Upper lobe of left lung (tissue), 6 donors: Measurements from ENCODE around the gene KAT2B. TPM values are rescaled to one million over a fixed set of nuclear protein-coding genes. Genes with fewer than 3 reads are reported as not detected.
A peak's percentile ranks its signal among the peaks of the same experiment; 100 is the strongest.

Experiments used
- ATAC-seq, 2 donors: fragments of 200-7000 bp; cut with Tn5 transposase; one replicate each; pipeline ENCODE4 v1.9.1; 2022; ENCODE audit warnings: mild to moderate bottlenecking in 2 of 2, moderate library complexity in 2 of 2; ENCODE audit not compliant: low FRiP score in 2 of 2
- DNase-seq, 2 donors: peaks; one replicate each; pipeline ENCODE4 v3.0.0-alpha.2; 2019 to 2020
- H3K27ac ChIP-seq, 4 donors: fragments of 200-600 bp; sonication (generic); one replicate each; pipeline ENCODE4 v1.5.1; 2016 to 2019
- H3K27me3 ChIP-seq, 4 donors: fragments of 200-600 bp; sonication (generic); one replicate each; pipeline ENCODE4 v1.5.1; 2017 to 2019
- H3K36me3 ChIP-seq, 4 donors: fragments of 200-600 bp; sonication (generic); one replicate each; pipeline ENCODE4 v1.5.1; 2016 to 2019
- H3K4me1 ChIP-seq, 4 donors: fragments of 200-600 bp; sonication (generic); one replicate each; pipeline ENCODE4 v1.5.1; 2018 to 2019
- H3K4me3 ChIP-seq, 4 donors: fragments of 200-600 bp; sonication (generic); one replicate each; pipeline ENCODE4 v1.5.1; 2017 to 2019; ENCODE audit warnings: mild to moderate bottlenecking in 2 of 4, moderate library complexity in 1 of 4
- H3K9me3 ChIP-seq, 4 donors: fragments of 200-600 bp; sonication (generic); one replicate each; pipeline ENCODE4 v1.5.1; 2018 to 2019
- EP300 ChIP-seq, 4 donors: sonication (generic); formaldehyde crosslinking; IDR thresholded peaks; one replicate each; pipeline ENCODE4 v1.5.1; 2017; ENCODE audit warnings: antibody characterized with exemption in 4 of 4, control low read depth in 2 of 4
- POLR2A ChIP-seq, 4 donors: fragments of 450-650 bp; IDR thresholded peaks; one replicate each; pipeline ENCODE4 v1.5.1; 2016 to 2017; ENCODE audit warnings: antibody characterized with exemption in 4 of 4, mild to moderate bottlenecking in 2 of 4
- POLR2AphosphoS5 ChIP-seq, 2 donors: sonication (generic); formaldehyde crosslinking; IDR thresholded peaks; one replicate each; pipeline ENCODE4 v1.5.1; 2017; ENCODE audit warnings: antibody characterized with exemption in 2 of 2
- WGBS, 2 donors: methylation state at CpG; one replicate each; pipeline ENCODE4 v1.1.5; 2017 to 2018; 5-methylcytosine and 5-hydroxymethylcytosine counted together
- total RNA-seq, 6 donors: library from RNA; depleted of rRNA in 4 of 6; stranded (reverse); fragments of >200 nt in 4 of 6; gene quantifications; one replicate each; pipeline versions ENCODE4 v1.1.0 to v1.2.1, GENCODE V29; 2016 to 2021
- TF ChIP-seq, protein P1 (sequence below), 6 experiments: fragments of 450-650 bp in 4 of 6; fragments of 200-600 bp in 2 of 6; sonication (generic) in 2 of 6; IDR thresholded peaks; one replicate each; pipeline ENCODE4 v1.5.1; 2016 to 2019; ENCODE audit warnings: antibody characterized with exemption in 6 of 6
- donor health status: DM: no; HTN: no; CAD: no; lungs with moderate emphysema.
- donor health status: DM: no; HTN: yes; CAD: no; lungs with severe emphysema.

KAT2B gene
- total RNA-seq, 6 donors from 2014 or later = 19.3 to 58.9 (median 31.9) TPM

DNA sequence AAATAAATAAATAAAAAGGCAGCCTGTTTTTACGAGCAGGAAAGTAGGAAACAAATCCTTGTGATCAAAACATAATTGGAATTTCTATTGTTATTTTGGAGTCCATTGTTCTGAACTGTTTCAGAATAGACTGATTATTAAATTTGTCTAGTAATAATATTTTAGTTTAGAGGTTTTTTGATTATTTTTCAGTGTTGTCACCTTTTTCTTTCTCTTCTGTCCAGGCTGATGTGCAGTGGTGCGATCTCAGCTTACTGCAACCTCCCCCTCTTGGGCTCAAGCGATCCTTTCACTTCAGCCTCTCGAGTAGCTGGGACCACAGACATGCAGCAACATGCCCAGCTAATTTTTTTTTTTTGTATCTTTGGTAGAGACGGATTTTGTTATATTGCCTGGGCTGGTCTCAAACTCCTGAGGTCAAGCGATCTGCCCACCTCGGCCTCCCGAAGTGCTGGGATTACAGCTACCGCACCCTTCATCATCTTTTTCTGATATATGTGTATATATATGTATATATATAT lies 38.0 kb downstream of the KAT2B start:
- WGBS, 2 donors = 92 to 93% methylated on average over 9 of the region's 9 CpGs
- no peak overlapping the region for H3K27ac ChIP-seq

DNA sequence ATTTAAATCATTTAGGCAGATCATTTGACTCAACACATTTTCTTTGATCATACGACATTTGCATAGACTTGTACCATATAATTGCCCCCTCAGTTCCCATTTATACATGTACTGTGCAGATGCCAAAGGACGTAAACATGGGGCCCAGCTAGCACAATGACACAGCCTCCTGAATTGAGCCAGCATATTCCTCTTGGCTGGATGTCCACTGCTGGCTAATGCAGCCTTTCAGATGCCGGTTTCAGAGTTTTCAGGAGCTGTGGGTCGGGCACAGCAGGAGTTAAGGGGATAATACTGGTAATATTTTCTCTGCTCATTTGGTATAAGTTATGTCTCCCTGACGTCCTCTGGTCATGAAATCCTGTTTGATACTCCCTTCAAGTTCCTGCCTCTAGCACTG lies 39.4 kb downstream of the KAT2B start:
- TF ChIP-seq, protein P1, sequence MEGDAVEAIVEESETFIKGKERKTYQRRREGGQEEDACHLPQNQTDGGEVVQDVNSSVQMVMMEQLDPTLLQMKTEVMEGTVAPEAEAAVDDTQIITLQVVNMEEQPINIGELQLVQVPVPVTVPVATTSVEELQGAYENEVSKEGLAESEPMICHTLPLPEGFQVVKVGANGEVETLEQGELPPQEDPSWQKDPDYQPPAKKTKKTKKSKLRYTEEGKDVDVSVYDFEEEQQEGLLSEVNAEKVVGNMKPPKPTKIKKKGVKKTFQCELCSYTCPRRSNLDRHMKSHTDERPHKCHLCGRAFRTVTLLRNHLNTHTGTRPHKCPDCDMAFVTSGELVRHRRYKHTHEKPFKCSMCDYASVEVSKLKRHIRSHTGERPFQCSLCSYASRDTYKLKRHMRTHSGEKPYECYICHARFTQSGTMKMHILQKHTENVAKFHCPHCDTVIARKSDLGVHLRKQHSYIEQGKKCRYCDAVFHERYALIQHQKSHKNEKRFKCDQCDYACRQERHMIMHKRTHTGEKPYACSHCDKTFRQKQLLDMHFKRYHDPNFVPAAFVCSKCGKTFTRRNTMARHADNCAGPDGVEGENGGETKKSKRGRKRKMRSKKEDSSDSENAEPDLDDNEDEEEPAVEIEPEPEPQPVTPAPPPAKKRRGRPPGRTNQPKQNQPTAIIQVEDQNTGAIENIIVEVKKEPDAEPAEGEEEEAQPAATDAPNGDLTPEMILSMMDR (IDR thresholded peaks at IDR 0.05) = no peak
- TF ChIP-seq EP300 (IDR thresholded peaks at IDR 0.05) = no peak
- no peak for TF ChIP-seq POLR2A (IDR thresholded peaks at IDR 0.05)
- no peak for TF ChIP-seq POLR2AphosphoS5 (IDR thresholded peaks at IDR 0.05)
- no peak for DNase-seq
- Histone ChIP-seq H3K4me3 (no peak overlapping the region), H3K9me3 (no peaks in the 10 kb centered on the region), H3K27me3 (no peaks in the 10 kb centered on the region), H3K36me3 (peaks cover 0 to 9% (median 0%) of the 10 kb centered on the region in 4 donors), H3K27ac (no peak overlapping the region), H3K4me1 (peaks cover 0 to 14% (median 4%) of the 10 kb centered on the region in 4 donors)
- WGBS, 2 donors = 97% methylated on average over 5 of the region's 5 CpGs
- ATAC-seq = no peak

More for the DNA sequence above, 38.0 kb downstream of the KAT2B start:
- TF ChIP-seq, protein P1 (IDR thresholded peaks at IDR 0.05) = no peak
- TF ChIP-seq POLR2A (IDR thresholded peaks at IDR 0.05) = no peak
- no peak for TF ChIP-seq EP300 (IDR thresholded peaks at IDR 0.05)
- no peak for TF ChIP-seq POLR2AphosphoS5 (IDR thresholded peaks at IDR 0.05)
- no peaks in the 10 kb centered on the region for H3K9me3 ChIP-seq
- no peaks in the 10 kb centered on the region for H3K27me3 ChIP-seq
- H3K36me3 ChIP-seq = peaks cover 0 to 9% (median 0%) of the 10 kb centered on the region in 4 donors
- DNase-seq (no peak), ATAC-seq (no peak)
- peaks cover 0 to 15% (median 5%) of the 10 kb centered on the region in 4 donors for H3K4me1 ChIP-seq
- no peak overlapping the region for H3K4me3 ChIP-seq

DNA sequence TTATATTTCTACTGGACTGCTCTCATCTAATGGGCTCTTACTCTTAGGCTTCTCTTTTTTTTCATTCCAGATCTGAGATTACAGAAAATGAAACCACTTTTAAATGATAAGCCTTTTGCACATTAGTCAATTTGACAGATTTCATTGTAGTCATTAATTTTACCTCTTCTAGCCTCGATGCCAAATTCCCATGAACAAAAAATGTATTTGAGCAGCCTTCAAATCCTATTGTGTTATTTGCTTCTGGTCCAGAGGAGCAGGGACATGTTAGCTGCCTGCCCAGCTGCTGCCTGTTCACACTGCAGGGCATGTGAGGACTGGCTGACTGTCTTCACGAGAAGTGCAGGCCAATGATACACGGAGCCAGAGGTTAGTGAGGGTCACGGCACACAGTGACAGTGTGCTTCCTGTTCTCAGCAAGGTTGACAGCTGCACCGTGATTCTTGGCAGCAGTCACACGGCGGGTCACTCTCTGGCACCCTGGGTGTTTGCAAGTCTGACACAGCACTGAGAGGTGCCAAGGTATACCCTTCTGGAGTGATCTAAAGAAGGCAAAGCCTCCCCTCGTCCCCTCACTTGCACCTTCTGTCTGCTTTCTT lies 40.8 kb downstream of the KAT2B start:
- no peaks in the 10 kb centered on the region for H3K9me3 ChIP-seq
- no peaks in the 10 kb centered on the region for H3K27me3 ChIP-seq
- peaks cover 0 to 14% (median 4%) of the 10 kb centered on the region in 4 donors for H3K4me1 ChIP-seq
- H3K36me3 ChIP-seq = peaks cover 0 to 11% (median 0%) of the 10 kb centered on the region in 4 donors
- peak; percentile 56 to 79 for ATAC-seq
- no peak overlapping the region for H3K4me3 ChIP-seq
- 21 to 23% methylated on average over 8 of the region's 8 CpGs for WGBS, 2 donors
- peak overlapping the region in 1 of 4 donors; percentile 26 for H3K27ac ChIP-seq
- DNase-seq = peak in 1 of 2 donors; percentile 60
- peak; percentile 38 to 70 for TF ChIP-seq POLR2AphosphoS5 (IDR thresholded peaks at IDR 0.05)
- no peak for TF ChIP-seq POLR2A (IDR thresholded peaks at IDR 0.05)
- TF ChIP-seq, protein P1 (IDR thresholded peaks at IDR 0.05) = no peak
- TF ChIP-seq EP300 (IDR thresholded peaks at IDR 0.05) = peak in 1 of 4 donors; percentile 21

DNA sequence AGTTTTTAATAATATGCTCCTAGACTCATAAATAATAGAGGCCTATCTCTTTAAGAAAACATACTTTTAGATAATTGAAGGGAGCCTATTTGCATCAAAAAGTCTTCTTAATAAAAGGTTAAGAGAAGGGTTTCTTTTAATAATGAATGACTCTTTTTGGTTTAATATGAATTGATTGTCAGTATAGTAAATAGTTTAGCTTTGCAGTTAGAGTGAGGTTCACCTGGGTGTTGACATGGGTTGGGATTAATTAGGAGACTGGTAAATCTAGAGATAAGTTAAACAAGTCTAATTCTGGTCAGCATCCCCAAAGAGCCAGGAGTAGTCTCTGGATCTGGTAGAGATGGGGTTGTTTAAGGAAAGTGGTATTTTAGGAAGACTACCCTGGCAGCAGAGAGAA lies 43.0 kb downstream of the KAT2B start:
- no peak overlapping the region for H3K27ac ChIP-seq
- ATAC-seq = no peak
- no peaks in the 10 kb centered on the region for H3K27me3 ChIP-seq
- H3K9me3 ChIP-seq = no peaks in the 10 kb centered on the region
- no peak overlapping the region for H3K4me3 ChIP-seq
- H3K4me1 ChIP-seq = peaks cover 0 to 14% (median 4%) of the 10 kb centered on the region in 4 donors
- DNase-seq = no peak
- TF ChIP-seq, protein P1 (IDR thresholded peaks at IDR 0.05) = no peak
- no peak for TF ChIP-seq EP300 (IDR thresholded peaks at IDR 0.05)
- no peak for TF ChIP-seq POLR2AphosphoS5 (IDR thresholded peaks at IDR 0.05)
- TF ChIP-seq POLR2A (IDR thresholded peaks at IDR 0.05) = no peak
- peaks cover 0 to 12% (median 0%) of the 10 kb centered on the region in 4 donors for H3K36me3 ChIP-seq
